Panc1 (cell line): ENCODE measurements around the gene FBXL17. TPM values are rescaled to one million over a fixed set of nuclear protein-coding genes. Genes with fewer than 3 reads are reported as not detected.

Experiments
- ATAC-seq: fragments of 200-7000 bp; cut with Tn5 transposase; 2 replicates; pipeline ENCODE4 v1.9.1; 2020; ENCODE audit warnings: mild to moderate bottlenecking, moderate library complexity
- BruUV-seq: library from RNA; stranded (reverse); fragments of 400-500 nt; replicated peaks from 2 replicates; lab custom pipeline; 2021; lab: Mats Ljungman, UMichigan
- CTCF ChIA-PET: fragments of 300-600 bp; sonication (Branson Sonifier 250); formaldehyde crosslinking; loops from one replicate; lab custom pipeline; 2022; ENCODE audit warnings: antibody characterized with exemption; lab: Charles Lee
- POLR2A ChIA-PET: fragments of 300-600 bp; sonication (Branson Sonifier 250); formaldehyde crosslinking; loops from one replicate; lab custom pipeline; 2022; ENCODE audit warnings: antibody characterized with exemption; lab: Charles Lee
- DNase-seq: peaks from one replicate; pipeline ENCODE4 v3.0.0-alpha.2; 2010; ENCODE audit warnings: low read depth, low spot score
- H3K27ac ChIP-seq: 2 replicates; pipeline ENCODE4 v1.5.1; 2011; ENCODE audit warnings: mild to moderate bottlenecking, low read length, inconsistent platforms
- H3K27me3 ChIP-seq: fragments of 200-500 bp; sonication (Bioruptor generic); 2 replicates; pipeline ENCODE4 v1.6.0; 2014; ENCODE audit warnings: low read length, inconsistent platforms; ENCODE audit not compliant: control insufficient read depth, insufficient read depth
- H3K36me3 ChIP-seq: fragments of 200-500 bp; sonication (Bioruptor generic); 2 replicates; pipeline ENCODE4 v1.5.1; 2014; ENCODE audit warnings: inconsistent platforms, mild to moderate bottlenecking, low read length, moderate library complexity; ENCODE audit not compliant: control insufficient read depth, insufficient read depth
- H3K4me1 ChIP-seq: 2 replicates; pipeline ENCODE4 v1.5.1; 2011; ENCODE audit warnings: inconsistent platforms, mild to moderate bottlenecking, low read length, moderate library complexity; ENCODE audit not compliant: control insufficient read depth, insufficient read depth
- H3K4me3 ChIP-seq, 2 experiments: 2 replicates each; pipeline ENCODE4 v1.5.1; 2011 to 2012; ENCODE audit warnings: low read depth in 2 of 2, low read length in 2 of 2, mild to moderate bottlenecking in 2 of 2, inconsistent platforms in 1 of 2, moderate library complexity in 1 of 2
- H3K9me3 ChIP-seq: fragments of 200-500 bp; sonication (Bioruptor generic); 2 replicates; pipeline ENCODE4 v1.5.1; 2014; ENCODE audit warnings: low read depth, mild to moderate bottlenecking, inconsistent platforms, low read length, moderate library complexity; ENCODE audit not compliant: control insufficient read depth, insufficient read depth
- POLR2AphosphoS5 ChIP-seq: IDR thresholded peaks from 2 replicates; pipeline ENCODE4 v1.6.1; 2012; ENCODE audit warnings: mild to moderate bottlenecking, low read depth, low read length, moderate library complexity
- SIN3A ChIP-seq: IDR thresholded peaks from 2 replicates; pipeline ENCODE4 v1.6.1; 2012; ENCODE audit warnings: low read depth, mild to moderate bottlenecking, low read length, moderate library complexity, borderline replicate concordance; ENCODE audit not compliant: insufficient read depth
- TCF7L2 ChIP-seq: IDR thresholded peaks from 2 replicates; pipeline ENCODE4 v1.6.1; 2011; ENCODE audit warnings: mild to moderate bottlenecking, low read depth, low read length, inconsistent platforms
- in situ Hi-C: cut with HindIII; loops from 2 replicates; pipeline ENCODE4 v1.10.0; 2016; ENCODE audit warnings: low sequenced_read_pairs, low pct_unique_long_range_greater_than_20kb
- intact Hi-C: fragments of 100-400 bp; cut with micrococcal nuclease; formaldehyde crosslinking; loops from one replicate; pipeline ENCODE4 v1.10.0; 2022; ENCODE audit not compliant: unreplicated experiment
- total RNA-seq: library from RNA; stranded (reverse); gene quantifications from one replicate; pipeline ENCODE4 v1.2.1, GENCODE V29; 2021; ENCODE audit not compliant: unreplicated experiment
- TF ChIP-seq, protein P1 (sequence below), 2 experiments: IDR thresholded peaks; 2 replicates each; pipeline ENCODE4 v1.6.1; 2011 to 2012; ENCODE audit warnings: low read depth in 2 of 2, control low read depth in 1 of 2, low read length in 1 of 2, mild to moderate bottlenecking in 1 of 2, moderate library complexity in 1 of 2; ENCODE audit not compliant: insufficient read depth in 1 of 2
- TF ChIP-seq, protein P2 (sequence below): fragments of 450-650 bp; IDR thresholded peaks from 2 replicates; pipeline ENCODE4 v1.5.1; 2017; ENCODE audit warnings: mild to moderate bottlenecking

FBXL17 gene
- total RNA-seq, 1 experiment from 2014 or later = 17.4 TPM

DNA sequence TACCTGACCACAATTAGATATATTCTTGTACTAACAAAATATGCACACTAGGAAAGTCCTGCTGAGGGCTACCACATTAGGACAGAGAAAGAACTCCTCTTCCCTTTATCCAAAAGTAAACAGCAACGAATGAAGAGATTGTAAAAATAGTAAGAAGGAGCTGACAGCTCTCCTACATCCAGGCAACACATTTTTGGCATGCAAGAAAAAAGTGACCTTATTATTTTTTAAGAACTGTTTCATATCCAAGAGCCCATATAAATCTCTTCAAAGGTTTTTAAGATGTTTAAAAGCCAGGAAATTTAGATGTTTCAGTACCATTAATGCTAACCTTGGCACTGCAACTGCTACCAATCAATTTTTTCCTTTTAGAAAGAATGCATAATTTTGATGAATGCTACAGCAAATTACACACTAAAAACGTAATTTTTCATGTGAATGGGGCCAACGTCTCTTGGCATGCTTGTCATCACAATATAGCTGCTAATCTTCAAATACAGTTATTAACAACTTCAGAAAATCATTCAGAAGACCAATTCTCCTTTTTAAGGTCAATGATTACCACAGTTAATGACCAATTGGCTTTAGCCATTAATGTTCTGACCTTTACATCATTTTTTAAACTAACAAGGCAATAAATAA is 132.0 kb downstream of the FBXL17 start:
- intact Hi-C loops = no loop called here
- Histone ChIP-seq H3K27me3 (no peaks in the 10 kb centered on the region), H3K27ac (no peak overlapping the region), H3K36me3 (no peaks in the 10 kb centered on the region), H3K4me3 (no peak overlapping the region), H3K9me3 (no peaks in the 10 kb centered on the region), H3K4me1 (no peaks in the 10 kb centered on the region)
- DNase-seq = no peak
- BruUV-seq = no TSS peak
- no peak for TF ChIP-seq TCF7L2
- TF ChIP-seq, protein P1, sequence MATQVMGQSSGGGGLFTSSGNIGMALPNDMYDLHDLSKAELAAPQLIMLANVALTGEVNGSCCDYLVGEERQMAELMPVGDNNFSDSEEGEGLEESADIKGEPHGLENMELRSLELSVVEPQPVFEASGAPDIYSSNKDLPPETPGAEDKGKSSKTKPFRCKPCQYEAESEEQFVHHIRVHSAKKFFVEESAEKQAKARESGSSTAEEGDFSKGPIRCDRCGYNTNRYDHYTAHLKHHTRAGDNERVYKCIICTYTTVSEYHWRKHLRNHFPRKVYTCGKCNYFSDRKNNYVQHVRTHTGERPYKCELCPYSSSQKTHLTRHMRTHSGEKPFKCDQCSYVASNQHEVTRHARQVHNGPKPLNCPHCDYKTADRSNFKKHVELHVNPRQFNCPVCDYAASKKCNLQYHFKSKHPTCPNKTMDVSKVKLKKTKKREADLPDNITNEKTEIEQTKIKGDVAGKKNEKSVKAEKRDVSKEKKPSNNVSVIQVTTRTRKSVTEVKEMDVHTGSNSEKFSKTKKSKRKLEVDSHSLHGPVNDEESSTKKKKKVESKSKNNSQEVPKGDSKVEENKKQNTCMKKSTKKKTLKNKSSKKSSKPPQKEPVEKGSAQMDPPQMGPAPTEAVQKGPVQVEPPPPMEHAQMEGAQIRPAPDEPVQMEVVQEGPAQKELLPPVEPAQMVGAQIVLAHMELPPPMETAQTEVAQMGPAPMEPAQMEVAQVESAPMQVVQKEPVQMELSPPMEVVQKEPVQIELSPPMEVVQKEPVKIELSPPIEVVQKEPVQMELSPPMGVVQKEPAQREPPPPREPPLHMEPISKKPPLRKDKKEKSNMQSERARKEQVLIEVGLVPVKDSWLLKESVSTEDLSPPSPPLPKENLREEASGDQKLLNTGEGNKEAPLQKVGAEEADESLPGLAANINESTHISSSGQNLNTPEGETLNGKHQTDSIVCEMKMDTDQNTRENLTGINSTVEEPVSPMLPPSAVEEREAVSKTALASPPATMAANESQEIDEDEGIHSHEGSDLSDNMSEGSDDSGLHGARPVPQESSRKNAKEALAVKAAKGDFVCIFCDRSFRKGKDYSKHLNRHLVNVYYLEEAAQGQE (IDR thresholded peaks at IDR 0.05; ENCODE audit: insufficient read depth in 1 of 2, low read depth in 2 of 2, low read length in 1 of 2) = no peak
- no peak for TF ChIP-seq POLR2AphosphoS5
- no peak for TF ChIP-seq SIN3A
- TF ChIP-seq, protein P2, sequence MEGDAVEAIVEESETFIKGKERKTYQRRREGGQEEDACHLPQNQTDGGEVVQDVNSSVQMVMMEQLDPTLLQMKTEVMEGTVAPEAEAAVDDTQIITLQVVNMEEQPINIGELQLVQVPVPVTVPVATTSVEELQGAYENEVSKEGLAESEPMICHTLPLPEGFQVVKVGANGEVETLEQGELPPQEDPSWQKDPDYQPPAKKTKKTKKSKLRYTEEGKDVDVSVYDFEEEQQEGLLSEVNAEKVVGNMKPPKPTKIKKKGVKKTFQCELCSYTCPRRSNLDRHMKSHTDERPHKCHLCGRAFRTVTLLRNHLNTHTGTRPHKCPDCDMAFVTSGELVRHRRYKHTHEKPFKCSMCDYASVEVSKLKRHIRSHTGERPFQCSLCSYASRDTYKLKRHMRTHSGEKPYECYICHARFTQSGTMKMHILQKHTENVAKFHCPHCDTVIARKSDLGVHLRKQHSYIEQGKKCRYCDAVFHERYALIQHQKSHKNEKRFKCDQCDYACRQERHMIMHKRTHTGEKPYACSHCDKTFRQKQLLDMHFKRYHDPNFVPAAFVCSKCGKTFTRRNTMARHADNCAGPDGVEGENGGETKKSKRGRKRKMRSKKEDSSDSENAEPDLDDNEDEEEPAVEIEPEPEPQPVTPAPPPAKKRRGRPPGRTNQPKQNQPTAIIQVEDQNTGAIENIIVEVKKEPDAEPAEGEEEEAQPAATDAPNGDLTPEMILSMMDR = no peak
- ATAC-seq = no peak
- in situ Hi-C loops = no loop called here
- CTCF ChIA-PET = interaction anchor here (0.7 kb wide), 1 partner anchor 9 kb away, joined by 3 read pairs; no protein-coding TSS in a partner anchor
- POLR2A ChIA-PET = no interaction called here

- DNase-seq (no peak), ATAC-seq (no peak)
- H3K4me3 ChIP-seq = no peak overlapping the region
- no peaks in the 10 kb centered on the region for H3K9me3 ChIP-seq
- H3K4me1 ChIP-seq = no peaks in the 10 kb centered on the region
- TF ChIP-seq SIN3A (no peak), TCF7L2 (no peak)
- in situ Hi-C loops = no loop called here
- POLR2A ChIA-PET = no interaction called here
- no peaks in the 10 kb centered on the region for H3K36me3 ChIP-seq
- BruUV-seq = no TSS peak
- H3K27me3 ChIP-seq = no peaks in the 10 kb centered on the region
- H3K27ac ChIP-seq = no peak overlapping the region
- intact Hi-C loops = no loop called here
- CTCF ChIA-PET = no interaction called here
Measured at GRCh38 chr5:108249095-108249784, 132.7 kb downstream of the FBXL17 start.
